Epidermal melanocyte (primary cell): ENCODE results near the gene DUS1L.

Experiments
- DNase-seq: peaks from one replicate; pipeline ENCODE4 v3.0.0; 2011; ENCODE audit warnings: low spot score; ENCODE audit not compliant: insufficient read length

Gene DUS1L

DNA sequence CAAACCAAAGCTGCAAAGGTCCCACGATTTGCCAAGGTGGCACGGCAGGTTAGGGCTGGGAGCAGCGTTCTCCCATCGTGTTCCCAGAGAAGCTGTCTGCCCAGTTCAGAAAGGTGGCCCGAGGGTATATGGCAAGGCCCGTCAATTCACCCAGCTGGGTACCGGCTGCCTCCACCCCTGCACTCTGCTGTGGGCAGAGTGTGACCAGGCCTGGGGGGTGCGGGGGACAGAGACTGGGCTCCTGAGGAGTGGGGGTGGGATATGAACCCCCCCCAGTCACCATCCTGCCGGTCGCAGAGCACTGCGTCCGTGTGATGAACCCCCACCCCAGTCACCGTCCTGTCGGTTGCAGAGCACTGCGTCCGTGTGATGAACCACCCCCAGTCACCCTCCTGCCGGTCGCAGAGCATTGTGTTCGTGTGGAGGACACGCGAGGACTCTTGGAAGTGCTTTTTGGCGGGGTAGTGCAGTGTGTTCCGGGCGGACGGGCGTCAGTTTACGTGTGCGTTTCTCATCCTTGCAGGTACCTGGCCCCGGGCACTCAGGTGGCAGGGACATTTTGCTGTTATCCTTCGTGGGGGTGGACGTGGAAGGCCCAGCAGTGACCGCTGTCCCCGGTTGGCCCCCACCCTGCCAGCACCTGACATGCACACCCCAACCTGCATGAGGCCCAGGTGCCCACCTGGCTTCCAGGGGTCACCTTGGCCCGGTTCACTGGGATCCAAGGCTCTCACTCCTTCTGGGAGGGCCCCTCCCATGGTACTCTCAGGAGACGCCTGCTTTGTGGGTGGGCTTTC is 35.1 kb upstream of the DUS1L start:
- no peak for DNase-seq

DNA sequence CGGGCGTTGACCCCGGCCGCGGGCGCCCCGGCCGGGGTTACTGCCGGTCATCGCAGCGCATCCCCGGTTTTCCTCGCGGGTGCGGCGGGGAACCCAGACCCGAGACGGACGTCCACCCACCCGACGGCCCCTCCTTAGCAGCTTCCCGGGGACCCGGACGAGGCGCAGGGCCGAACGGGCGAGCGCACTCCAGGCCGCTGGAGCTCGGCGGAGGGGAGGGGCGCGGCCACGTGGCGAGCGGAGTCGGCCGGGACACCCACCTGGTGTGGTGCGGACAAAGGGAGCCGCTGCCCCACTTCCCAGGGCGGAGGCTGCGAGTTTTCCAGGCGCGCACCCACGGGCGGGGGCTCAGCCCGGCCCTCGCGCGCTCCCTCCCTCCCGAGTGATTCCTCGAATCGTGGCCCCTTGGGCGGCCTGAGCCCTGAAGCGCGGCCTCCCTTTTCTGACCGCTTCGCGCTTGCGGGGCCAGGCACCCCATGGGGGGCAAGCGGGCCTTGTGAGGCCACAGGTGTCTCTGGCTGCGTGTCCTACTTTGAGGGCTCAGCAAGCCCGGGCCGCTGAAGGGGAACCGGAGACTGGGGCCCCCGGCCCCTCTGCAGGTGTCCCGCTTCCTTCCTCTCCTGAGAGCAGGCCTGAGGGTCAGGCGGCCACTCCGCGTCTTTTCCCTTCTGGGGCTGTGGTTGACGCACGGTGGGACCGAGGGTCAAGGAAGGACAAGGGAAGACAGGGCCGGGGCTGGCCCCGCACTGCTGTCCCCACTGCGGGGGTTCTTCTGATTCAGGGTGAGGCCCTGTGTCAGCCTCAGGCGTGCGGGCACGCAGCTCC is 33.5 kb upstream of the DUS1L start:
- DNase-seq, result no peak

DNA sequence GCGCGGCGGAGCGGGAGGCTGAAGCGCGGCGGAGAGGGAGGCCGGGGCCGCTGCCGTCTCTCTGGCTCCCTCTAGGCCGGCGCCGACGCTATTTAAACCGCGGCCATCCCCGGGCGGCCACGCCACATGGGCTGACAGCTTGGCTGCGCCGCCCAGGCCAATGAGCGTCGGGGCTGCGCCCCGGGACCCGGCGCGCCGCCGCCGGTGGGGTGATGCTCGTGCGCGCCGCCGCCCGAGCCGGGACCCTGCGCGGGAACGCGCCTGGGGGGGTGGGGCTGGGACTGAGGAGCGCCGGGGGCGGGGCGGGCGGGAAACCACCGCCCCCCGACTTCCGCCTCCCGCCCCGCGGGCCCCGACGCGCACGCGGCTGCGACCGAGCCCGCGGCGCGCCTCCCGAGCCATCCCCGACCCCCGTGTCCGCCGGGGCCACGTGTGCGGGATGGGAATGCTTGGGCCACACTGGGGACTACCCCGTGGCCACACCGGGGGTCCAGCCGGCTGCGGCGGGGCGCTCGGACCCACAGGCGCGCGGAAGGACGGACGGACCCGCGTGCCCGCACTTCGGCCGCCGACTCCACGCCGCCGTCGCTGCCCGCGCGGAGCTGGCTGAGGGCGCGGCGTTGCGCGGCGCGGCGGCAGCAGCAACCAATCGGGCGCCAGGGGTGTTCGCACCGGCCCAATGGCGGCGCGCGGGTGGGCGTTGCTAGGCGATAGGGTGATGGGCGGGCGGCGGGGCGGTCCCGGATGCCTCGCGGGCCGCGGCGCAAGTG is 32.8 kb upstream of the DUS1L start, which contains the start of gene FASN:
TSS of gene FASN (minus strand) at position 68 of the 770 bp plus-strand sequence. CDS start 1,791 bp downstream, outside the sequence.
- peak; percentile 100 for DNase-seq

DNA sequence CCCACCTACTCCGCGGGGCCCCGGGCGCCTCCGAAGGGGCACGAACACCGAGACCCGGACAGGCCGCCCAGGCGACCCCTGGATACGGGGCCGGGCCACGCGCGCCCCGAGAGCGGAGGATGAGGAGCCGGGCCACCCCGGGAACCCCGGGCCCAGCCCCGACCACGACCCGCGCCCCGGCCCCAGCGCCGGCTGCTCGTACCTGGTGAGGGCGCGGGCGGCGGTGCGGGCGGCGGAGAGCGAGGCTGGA is 32.2 kb upstream of the DUS1L start:
- DNase-seq, result no peak

DNA sequence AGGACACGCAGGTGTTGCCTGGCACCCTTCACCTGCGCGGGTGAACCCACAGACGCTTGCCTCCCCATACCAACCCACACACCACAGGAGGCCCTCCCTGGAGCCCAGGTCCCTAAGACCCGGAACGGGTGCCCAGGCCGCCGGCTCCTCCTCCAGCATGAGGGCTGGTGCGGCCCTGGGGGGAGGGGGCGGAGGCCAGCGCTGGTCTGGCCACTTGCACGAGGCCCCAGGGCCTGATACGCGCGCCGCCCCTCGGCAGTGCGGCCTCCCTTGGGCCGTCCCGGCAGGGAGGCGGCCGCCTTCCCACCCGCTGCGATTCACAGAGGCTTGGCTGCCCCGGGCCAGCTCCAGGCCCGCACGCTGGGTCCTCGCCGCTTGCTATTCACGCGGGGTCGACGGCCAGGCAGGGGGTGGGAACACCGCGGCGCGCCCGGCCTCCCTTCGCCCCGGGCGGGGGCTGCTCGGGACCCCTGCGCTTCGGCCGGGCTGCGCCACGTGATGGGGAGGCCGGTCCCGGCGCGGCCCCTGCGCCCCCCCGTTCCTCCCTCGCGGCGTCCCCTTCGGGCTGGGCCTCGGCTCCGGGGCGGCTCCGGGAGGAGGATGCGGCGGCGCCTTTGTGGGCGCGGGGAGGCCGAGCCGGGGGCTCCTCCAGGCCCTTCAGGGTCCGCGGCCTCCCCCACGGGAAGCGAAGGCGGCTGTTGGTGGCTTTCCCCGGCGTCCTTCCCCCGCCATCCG is 31.7 kb upstream of the DUS1L start:
- DNase-seq, result peak; percentile 79

DNA sequence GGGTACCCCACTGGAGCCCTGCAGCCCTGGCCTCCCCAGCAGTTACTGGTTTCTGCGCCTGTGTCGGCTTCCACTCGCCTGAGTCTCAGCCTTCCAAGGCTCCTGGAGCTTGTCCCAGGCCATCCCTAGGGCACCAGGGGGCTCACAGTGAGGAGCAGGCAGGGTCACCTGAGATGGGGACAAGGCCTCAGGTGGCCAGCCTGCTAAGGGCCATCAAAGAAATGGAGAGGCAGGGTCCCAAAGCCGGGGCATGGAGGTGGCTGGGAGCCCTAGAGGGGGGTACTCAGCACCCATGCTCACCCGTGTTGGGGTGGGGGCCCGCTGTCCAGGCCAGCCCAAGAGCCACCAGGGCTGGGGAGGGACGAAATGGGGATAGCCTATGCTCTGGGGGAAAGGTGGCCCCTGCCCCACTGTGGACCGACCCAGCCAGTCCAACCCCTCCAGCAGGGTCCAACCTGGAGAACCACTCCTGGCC is 31.1 kb upstream of the DUS1L start:
- DNase-seq, result no peak

DNA sequence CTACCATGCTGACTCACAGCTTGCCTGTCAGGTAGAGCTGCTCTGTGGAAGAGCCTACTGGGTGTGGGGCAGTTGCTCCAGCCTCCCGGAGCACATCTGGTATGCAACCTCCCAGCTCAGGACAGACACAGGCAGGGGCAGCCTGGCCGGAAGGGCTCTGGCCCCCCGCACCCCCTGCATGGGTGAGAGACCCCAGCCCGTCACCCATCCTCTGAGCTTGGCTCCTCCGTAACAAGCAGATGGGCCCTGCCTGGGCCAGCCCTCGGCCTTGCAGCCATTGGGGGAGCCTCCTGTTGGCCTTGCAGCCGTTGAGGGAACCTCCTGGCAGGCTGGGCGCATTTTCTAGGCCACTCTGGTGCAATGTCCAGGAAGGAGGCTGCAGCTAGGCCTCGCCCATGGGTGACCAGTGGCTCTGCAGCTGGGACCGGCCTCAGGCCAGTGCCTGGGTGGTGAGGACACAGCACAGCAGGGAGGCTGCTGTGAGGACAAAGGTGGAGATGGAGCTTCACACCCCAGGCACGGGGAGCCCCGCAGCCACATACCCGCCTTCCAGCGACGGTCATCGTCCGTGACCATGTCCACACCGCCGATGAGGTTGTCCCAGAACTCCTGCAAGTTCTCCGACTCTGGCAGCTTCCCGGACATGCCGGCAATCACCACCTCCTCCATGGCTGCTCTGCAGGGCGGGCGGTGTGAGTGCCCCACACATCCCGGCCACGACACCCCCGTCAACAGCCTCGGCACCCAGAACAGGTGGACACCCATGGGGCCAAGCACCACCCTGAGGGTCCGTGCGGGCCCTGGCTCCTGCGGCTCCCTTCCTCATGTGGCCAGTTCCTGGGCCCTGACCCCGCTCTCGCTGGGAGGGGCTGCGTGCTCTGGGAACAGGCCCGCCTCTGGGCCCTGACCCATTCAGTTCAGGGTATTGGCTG is 30.4 kb upstream of the DUS1L start:
- no peak for DNase-seq

DNA sequence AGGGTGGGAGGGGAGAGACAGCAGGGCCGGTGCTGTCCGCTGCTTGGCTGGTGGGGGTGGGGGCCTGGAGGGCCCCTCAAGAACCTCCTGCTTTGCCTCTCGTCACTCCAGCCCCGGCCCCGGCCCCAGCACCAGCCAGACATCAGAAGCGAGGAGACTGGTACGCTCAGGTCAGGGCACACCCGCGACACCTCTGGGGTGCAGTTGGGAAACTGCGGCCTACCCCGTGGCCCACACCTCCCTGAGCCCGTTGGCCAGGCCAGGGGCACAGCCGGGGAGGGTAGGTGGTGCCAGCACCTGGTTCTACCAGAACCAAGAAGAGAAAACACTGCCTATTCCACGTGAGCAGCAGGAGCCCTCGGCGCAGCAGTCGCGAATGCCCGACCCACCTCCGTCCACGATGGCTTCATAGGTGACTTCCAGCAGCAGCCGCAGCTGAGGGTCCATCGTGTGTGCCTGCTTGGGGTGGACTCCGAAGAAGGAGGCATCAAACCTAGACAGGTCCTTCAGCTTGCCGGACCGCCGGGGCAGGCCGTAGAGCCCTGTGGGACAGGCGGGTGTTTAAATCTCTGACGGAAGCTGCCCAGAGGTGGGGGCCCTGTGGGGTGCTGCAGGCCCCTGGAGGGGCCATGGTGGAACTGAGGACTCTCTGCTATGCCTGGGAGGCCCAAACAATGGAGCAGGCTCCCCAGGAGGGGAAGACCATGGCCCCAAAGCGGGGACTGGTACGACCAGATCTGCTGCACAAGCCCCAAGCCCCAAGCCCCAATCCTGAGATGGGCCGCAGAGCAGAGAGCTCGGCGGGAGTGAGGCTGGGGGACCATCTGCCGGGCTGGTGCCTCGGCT is 29.6 kb upstream of the DUS1L start:
- DNase-seq, result no peak

DNA sequence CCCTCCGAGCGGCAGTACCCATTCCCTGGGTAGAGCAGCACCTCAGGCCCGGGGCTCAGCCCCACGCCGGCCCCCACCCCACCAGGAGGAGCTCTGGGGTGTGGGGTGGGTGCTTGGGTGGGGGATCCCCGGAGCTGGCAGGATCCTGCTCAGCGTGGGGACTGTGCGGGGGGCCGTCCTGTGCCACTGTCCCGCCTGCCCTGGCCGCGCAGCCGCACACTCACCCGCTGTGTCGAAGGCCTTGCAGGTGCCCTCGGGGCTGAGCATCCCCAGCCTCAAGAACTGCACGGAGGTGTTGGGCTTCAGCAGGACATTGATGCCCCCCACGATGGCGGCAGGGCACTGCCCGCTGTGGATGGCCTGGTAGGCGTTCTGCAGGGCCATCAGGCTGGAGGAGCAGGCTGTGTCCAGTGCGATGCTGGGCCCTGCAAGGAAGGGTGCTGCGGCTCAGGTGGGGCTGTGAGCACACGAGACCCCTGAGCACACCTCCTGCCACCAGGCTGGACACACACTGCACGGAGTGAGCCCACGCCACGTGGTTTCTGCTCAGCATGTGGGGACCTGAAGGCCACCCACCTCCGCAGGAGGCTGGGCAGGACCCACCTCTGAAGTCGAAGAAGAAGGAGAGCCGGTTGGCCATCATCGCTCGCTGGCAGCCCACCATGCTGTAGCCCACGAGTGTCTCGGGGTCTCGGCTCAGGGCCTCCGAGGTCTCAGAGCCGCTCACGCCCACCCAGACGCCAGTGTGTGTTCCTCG is 27.6 kb upstream of the DUS1L start:
- DNase-seq, result no peak

DNA sequence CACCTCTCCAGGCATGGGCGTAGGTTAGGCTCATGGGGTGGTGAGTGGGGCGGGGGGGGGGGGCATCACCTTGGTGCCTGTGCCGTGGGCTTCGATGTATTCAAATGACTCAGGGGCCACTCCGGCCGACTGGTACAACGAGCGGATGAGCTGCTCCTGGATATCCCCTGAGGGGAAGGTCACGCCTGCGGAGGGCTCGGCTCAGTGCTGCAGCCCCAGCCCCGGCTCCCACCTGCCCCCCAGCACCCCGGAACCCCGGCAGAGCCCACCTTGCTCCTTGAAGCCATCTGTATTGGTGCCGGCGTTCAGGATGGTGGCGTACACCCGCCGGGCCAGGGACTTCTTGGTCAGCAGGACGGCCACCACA is 27.0 kb upstream of the DUS1L start:
- DNase-seq, result no peak

DNA sequence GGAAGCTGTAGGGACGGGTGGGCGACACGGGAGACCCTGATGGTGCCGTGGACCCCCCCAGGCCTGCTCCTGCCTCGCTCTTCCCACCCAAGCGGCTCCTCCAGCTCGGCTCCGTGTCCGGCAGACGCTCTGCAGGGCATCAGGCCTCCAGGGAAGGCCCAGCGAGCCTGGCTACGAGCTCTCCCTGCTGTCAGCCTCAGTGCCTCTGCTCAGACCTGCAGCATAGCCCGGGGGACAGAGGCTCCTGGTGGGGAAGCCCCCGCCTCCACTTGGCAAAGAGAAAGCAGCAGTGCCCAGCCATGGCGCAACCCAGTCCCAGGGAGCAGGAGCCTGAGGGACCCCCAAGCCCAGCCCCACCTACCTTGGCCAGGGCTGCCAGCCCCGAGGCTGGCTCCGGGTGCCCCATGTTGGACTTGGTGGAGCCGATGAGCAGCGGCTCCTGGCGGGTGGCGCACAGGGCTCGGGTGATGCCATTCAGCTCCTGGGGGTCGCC is 26.5 kb upstream of the DUS1L start:
- DNase-seq, result no peak

DNA sequence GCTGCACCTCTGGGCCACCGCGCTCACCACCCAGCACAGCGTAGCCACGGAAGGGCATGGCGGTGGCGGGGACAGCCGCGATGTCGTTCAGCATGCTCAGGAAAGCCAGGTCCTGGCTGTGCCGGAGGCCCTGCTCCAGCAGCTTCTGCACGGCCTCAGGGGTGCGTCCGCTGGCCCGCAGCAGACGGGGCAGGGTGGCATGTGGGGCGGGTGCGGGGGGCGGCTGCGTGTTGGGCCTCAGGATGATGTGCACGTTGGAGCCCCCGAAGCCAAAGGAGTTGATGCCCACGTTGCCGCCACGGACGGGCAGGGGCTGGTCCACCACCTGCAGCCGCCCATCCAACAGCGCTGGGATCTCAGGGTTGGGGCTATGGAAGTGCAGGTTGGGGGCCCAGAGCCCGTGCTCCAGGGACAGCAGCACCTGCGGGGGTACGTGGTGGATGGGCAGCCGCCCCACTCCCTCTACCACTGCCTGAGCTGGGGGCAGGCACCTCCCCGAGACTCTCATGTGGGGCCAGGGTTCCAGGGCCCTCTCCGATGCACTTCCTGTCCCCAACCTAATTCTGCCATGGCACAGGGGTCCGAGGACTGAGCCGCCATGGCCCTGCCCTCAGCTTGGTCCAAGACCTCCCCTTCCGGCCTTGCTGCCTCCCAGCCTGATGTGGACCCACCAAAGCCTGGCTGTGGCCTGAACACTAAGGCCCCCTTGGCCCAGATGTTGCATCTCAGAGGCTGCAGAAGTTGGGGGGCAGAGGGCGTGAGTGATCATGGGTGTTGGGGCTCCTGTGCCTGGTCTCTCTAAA is 25.9 kb upstream of the DUS1L start:
- DNase-seq, result no peak

DNA sequence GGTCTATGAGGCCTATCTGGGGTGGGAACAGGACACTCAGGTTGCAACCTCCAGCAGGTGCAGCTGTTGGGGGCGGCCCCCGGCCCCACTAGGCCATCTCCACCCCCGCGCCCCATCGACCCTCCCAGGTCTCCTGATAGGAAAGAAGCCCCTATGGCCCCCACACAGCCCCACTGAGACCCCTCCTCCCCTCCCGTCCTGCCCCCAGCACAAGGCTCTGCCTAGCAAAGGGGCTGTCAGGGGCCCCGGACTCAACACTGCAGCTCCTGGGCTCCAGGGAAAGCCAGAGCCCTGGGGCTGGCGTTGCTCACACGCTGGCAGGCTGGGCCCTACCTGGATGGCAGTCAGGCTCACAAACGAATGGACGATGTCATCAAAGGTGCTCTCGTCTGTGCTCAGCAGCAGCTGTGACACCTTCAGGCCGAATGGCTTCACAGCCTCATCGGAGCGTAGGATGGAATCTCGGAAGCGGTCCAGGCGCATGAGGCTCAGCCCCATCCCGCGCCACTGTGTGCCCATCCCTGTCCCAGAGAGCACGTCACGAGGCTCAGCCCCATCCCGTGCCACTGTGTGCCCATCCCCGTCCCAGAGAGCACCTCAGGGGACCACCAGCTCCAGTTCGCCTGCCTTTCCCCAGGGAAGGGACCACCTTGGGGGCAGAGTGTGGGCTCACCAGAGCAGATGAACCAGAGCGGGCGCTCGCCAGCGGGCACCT is 25.1 kb upstream of the DUS1L start:
- no peak for DNase-seq

DNA sequence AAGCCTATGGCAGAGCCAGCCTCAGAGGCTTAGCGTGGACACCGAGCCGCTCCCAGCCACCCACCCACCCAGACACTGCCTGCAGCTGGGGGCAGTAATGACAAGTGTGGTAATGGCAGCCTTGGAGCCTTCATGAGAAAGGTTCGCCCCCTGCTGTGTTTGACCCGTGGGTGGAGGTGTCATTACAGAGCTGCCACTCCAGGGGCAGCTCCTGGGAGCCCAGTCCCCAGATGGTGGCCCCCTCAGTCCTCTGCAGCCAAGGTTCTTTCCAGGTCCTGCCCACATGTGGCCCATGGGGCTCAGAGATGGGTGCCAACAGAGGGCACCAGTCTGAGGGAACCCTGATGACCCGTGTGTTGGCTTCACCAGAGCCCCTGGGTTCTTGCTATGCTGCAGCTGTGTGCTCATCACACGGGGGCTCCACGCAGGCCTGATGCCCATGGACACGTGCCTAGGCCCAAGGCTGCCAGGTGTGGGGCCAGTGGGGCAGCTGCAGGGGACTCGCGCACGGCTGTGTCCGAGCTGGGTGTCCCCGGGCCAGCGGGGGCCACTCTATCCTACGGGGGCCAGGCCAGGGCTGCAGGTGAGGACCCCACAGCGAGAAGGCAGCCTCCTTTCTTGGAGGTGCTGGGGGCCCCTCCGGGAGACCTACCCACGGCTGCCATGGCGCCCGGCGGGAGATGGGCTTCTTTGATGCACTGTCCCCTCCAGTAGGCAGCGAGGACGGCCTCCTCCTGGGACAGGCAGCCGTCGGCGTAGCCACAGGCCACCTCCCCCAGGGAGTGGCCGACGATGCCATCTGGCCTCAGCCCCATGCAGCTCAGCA is 24.3 kb upstream of the DUS1L start:
- no peak for DNase-seq

DNA sequence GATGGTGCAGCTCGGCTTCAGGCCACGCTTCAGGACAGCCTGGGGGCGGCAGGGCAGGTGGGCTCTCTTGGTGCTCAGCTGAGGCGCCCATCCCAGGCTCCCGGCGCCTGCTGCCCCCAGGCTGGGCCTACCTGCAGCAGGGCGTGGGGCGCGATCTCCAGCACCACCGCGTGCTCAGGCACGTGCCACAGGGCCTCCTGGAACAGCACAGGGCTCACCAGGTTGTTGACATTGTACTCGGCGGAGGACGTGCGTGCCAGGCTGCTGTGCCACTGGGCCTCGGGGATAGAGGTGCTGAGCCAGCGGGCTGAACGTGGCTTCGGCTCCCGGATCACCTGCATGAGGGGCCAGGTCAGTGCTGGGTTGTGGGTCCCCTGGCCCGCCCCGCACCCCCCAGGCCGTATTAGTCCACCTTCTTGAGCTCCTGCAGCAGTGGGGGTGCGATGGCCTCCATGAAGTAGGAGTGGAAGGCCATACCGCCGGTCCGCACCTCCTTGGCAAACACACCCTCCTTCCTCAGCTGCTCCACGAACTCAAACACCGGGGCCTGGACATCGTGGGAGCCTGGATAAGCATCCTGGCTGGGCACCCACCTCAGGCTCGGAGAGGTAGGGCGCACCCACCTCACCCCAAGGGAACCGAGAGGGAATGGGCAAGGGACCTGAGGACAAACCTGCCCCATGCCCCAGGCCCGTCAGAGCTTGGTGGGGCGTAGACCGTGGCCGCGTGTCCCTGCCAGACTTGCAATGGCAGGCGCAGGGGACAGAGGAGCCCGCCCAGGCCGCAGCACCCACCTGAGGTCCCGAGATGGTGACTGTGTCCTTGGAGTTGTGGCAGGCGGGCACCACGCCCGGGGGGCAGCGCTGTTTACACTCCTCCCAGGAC is 23.5 kb upstream of the DUS1L start:
- DNase-seq, result no peak
